HT1080 (cell line): ENCODE measurements around the gene PGM1. TPM values are rescaled to one million over a fixed set of nuclear protein-coding genes. Genes with fewer than 3 reads are reported as not detected.
A peak's percentile ranks its signal among the peaks of the same experiment; 100 is the strongest.

Source experiments
- DNase-seq: peaks from one replicate; pipeline ENCODE4 v3.0.0-alpha.2; 2015; ENCODE audit warnings: low read depth
- total RNA-seq: library from RNA; depleted of rRNA; stranded (reverse); fragments of >200 nt; shearing (Covaris generic); gene quantifications from 2 replicates; pipeline ENCODE4 v1.2.3, GENCODE V29; 2014

The PGM1 gene
- total RNA-seq, 1 experiment from 2014 or later, result 34.4 TPM

- no peak for DNase-seq
Measured at GRCh38 chr1:63664742-63665141, 71.5 kb downstream of the PGM1 start.

- no peak for DNase-seq
Measured at GRCh38 chr1:63665410-63665809, 72.2 kb downstream of the PGM1 start.

- DNase-seq, result no peak
Measured at GRCh38 chr1:63665824-63666223, 72.6 kb downstream of the PGM1 start.

GRCh38 chr1:63668298-63668697, 75.1 kb downstream of the PGM1 start:
- peak; percentile 15 for DNase-seq

- no peak for DNase-seq
Measured at GRCh38 chr1:63669151-63669961, 76.1 kb downstream of the PGM1 start.

GRCh38 chr1:63670164-63670563, 77.0 kb downstream of the PGM1 start:
- no peak for DNase-seq

GRCh38 chr1:63671514-63671913, 78.3 kb downstream of the PGM1 start:
- no peak for DNase-seq

GRCh38 chr1:63674238-63674864, 81.1 kb downstream of the PGM1 start:
- DNase-seq, result peak; percentile 91

- DNase-seq, result no peak
Measured at GRCh38 chr1:63674865-63675419, 81.7 kb downstream of the PGM1 start.

GRCh38 chr1:63675420-63675931, 82.3 kb downstream of the PGM1 start:
- DNase-seq, result no peak

- no peak for DNase-seq
Measured at GRCh38 chr1:63677497-63677896, 84.3 kb downstream of the PGM1 start.

- no peak for DNase-seq
Measured at GRCh38 chr1:63678200-63678599, 85.0 kb downstream of the PGM1 start.

- peak; percentile 34 for DNase-seq
Measured at GRCh38 chr1:63679076-63679475, 85.9 kb downstream of the PGM1 start.

- DNase-seq, result no peak
Measured at GRCh38 chr1:63679589-63679988, 86.4 kb downstream of the PGM1 start.

- no peak for DNase-seq
Measured at GRCh38 chr1:63682936-63683335, 89.7 kb downstream of the PGM1 start.

- DNase-seq, result no peak
Measured at GRCh38 chr1:63683759-63684158, 90.5 kb downstream of the PGM1 start.

GRCh38 chr1:63686696-63687095, 93.5 kb downstream of the PGM1 start:
- no peak for DNase-seq

- no peak for DNase-seq
Measured at GRCh38 chr1:63688302-63688890, 95.2 kb downstream of the PGM1 start.

GRCh38 chr1:63690966-63691700, 97.9 kb downstream of the PGM1 start:
- DNase-seq, result no peak

GRCh38 chr1:63691701-63692425, 98.7 kb downstream of the PGM1 start:
- peak; percentile 71 for DNase-seq
